Activated CD4-positive, alpha-beta T cell treated with anti-CD3 and anti-CD28 coated beads, Interleukin-2, Interleukin-6, amounts not matched to agents 100 ng/mL and 50 ng/mL, durations not matched to agents 16 hours and 8 hours (primary cell): ENCODE measurements around the gene ZNF556.

Experiments used
- DNase-seq: peaks from one replicate; pipeline ENCODE4 v3.0.0-alpha.2; 2020

ZNF556 gene

DNA sequence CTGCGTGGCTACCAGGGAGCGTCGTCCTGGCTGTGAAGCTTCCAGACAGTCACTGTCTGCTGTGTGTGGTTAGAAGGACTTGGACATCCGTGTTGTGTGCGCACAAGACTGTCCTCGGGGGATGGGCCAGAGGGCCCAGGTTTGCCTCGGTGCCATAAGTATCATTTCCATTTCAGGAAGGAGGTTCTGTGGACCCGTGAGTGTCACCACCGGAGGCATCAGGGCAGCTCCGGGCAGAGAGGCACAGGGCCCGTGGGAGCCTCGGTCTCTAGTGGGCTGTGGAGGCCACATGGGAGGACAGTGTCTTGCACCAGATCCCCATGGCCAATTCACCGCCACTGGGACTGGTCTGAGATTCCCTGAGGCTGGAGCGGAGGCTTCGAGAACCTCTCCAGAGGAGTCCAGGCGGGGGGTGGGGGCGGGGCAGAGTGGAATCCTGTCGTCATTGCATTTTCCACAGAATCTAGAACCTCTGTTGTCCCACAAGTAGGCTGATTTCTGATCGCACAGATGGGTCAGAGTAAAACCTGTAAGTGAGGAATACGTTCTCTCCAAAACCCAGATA, 39.6 kb downstream of the ZNF556 start:
- no peak for DNase-seq

DNA sequence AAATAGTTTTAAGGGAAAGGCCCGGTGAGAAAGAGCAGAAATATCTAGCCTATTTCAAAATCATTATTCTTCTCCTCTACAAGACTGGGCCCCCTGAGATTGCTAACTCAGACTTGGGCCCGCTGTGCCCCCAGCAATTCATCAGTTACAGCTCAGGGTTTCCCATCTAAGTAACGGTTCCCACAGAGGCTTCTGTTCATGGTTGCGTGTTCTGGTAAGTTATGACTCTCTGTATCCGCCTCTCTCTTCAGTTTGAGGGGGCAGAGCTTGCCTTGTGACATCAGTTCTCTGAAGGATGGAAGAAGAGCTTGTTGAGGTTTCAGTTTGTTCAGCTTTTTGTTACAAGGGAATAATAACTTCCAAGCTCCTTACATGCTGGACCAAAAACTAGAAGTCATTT, 45.2 kb downstream of the ZNF556 start:
- DNase-seq: no peak

DNA sequence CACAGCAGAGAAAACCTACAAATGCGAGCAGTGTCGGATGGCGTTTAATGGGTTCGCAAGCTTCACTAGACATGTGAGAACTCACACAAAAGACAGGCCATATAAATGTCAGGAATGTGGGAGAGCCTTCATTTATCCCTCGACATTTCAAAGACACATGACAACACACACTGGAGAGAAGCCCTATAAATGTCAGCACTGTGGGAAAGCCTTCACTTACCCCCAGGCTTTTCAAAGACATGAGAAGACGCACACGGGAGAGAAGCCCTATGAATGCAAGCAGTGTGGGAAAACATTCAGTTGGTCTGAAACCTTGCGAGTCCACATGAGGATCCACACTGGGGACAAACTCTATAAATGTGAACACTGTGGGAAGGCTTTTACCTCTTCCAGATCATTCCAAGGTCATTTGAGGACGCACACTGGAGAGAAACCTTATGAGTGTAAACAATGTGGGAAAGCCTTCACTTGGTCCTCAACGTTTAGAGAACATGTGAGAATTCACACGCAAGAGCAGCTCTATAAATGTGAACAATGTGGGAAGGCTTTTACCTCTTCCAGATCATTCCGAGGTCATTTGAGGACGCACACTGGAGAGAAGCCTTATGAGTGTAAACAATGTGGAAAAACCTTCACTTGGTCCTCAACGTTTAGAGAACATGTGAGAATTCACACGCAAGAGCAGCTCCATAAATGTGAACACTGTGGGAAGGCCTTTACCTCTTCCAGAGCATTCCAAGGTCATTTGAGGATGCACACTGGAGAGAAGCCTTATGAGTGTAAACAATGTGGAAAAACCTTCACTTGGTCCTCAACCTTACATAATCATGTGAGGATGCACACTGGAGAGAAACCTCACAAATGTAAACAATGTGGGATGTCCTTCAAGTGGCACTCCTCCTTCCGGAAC, 50.4 kb downstream of the ZNF556 start:
- DNase-seq: no peak

DNA sequence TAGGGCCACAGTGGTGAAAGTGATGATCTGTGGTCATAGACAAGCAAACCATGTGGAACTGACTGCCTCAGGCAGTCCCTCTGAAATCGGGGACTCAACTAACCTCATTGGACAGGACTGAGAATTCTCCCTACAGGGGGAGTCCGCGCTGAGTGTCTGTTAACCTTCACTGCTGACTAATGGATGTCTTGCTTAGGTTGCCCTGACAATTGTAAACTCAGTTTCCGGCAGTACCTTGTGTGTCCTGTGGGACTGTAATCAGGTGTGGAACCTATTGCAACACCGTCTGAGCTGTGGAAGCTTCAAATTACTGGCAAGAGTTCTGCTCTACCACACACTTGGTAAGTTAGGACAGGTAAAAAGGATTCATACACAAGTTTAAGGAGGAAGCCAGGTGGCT, 55.9 kb downstream of the ZNF556 start:
- DNase-seq: no peak

DNA sequence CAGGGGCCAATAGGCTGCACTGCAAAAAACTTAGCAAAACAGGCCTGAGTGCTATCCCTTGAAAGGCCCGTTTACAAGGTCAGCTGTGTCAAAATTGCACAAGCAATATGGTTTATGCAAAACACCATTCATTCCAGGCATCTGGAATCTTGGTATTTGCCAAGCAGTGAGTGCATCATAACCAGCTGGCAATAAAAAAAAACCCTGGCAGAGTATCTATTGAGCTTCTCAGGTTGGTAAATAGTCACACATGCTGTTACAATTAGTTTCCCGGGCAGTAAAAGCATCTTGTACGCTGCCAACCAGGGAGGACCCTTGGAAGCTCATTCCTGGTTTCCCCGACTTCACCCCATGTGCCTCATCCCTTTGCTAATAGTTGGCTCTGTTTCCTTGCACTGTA, 56.4 kb downstream of the ZNF556 start:
- DNase-seq: no peak

DNA sequence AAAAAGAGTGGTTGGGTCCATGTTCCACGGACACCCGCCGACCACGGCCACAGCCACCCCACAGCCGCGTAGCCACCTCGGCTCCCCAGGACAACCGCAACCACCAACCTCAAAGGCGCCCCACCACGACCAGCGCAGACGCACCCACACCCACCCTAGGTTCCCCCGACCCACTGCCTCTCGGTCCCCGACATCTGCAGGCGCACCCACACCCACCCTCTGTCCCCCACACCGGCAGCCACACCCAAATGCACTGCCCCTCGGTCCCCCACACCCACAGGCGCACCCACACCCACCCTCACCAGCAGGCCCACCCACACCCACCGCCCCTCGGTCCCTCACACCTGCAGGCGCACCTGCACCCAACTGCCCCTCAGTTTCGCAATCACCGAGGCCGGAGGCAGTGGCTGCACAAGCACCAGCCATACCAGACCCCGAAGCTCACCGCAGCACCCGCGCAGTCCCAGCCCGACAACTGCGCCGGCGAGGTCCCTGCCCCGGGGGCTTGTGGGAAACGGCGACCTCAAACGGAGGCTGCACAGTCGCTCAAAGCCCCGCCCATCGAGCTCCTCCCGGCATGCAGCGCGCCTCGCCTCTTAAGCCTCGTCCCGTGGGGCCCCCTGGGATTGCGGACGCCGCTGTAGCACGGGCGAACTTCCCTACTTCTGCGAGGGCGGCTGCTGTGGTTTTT, 59.4 kb downstream of the ZNF556 start:
- no peak for DNase-seq

DNA sequence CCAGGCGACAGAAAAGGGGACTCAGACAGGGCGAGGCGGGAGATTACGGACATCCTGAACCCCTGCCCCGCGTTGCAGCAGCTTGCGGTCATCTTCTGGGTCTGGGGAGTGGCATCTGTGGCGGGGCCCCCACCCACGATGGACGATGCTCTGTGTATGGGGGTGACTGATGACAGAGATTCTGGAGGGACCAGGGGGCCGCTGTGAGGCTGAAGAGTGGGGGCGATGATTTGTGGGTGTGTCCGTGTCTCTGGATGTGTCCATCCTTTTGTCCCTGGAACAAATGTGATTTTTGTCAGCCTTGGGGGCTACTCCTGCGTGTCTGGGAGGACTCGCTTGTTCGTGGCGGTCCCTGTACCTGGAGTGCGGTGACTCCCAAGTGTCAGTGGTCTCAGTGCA, 59.9 kb downstream of the ZNF556 start:
- DNase-seq: no peak
